HG02678 (cell line): ENCODE results near the gene TEX29.

Experiments
- ATAC-seq: cut with Tn5 transposase; IDR thresholded peaks from one replicate; pipeline ENCODE4 v1.9.1; 2021; ENCODE audit warnings: mild to moderate bottlenecking, moderate library complexity; ENCODE audit not compliant: unreplicated experiment

The TEX29 gene

DNA sequence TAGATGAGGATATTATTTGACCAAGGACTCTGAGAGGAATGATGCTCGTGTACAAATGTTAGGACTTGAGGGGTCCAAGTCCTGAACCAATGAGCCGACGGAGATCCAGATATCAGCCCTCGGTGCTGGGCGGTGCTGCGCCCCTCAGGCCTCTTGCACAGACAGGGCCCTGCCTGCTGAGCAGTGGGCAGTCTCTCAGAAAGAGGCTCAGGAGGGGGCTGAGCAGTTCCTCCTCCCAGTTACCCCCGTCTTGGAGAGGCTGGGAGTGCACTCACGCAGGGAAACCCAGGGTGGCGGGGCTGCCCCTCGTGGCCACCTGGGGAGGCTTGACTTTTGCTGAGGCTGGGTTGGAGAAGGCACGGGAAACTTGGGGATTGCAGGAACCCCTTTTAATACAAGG lies 18.4 kb downstream of the TEX29 start:
- no peak for ATAC-seq

- ATAC-seq, result no peak
Measured at GRCh38 chr13:111339366-111340143, 19.1 kb downstream of the TEX29 start.

- no peak for ATAC-seq
Measured at GRCh38 chr13:111341886-111342285, 21.4 kb downstream of the TEX29 start.

DNA sequence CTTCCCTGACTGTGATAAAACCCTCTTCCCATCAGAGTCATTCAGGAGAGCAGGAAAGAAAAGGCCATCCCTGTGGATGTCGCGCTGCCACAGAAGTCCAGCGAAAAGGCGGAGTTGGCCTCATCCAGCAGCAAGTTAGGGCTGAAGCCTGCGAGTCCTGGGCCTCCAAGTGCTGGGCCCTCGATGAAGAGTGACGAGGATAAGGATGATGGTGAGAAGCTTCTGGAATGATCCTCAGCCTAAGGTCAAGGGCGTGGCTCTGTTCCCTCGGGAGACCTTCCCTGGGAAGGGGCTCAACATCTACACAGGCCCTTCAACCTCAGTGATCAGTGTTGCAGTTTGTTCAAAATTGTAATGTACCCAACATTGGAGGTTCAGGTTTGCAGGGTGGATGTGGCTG lies 22.3 kb downstream of the TEX29 start:
- no peak for ATAC-seq

DNA sequence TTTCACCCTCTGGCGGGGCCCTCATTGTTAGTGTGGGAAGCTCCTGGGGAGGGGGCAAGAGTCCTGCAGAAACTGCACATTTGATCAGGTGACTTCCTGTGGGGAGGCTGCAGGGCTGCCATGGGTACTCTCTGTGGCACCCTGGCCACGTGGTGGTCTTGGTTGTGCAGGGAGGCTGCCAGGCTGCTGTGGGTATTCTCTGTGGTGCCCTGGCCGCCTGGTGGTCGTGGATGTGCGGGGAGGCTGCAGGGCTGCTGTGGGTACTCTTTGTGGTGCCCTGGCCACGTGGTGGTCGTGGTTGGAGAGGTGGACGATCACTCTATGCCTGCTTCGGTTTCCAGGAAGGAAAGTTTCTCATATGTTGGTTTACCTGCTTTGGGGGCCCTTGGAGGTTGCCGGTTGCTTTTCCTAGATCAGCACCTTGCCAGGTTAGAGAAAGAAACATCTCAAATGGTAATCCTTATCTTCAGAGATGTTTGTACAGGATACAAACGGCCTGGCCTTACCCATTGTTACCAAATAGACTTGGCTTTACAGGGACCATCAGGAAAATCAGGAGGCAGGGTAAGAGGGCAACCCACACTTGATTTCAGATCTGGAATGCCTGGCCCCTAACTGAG lies 22.9 kb downstream of the TEX29 start:
- ATAC-seq, result no peak

GRCh38 chr13:111344471-111345191 lies 24.2 kb downstream of the TEX29 start:
- no peak for ATAC-seq

GRCh38 chr13:111345682-111346081 lies 25.2 kb downstream of the TEX29 start:
- ATAC-seq, result no peak

GRCh38 chr13:111346101-111346680 lies 25.7 kb downstream of the TEX29 start:
- ATAC-seq, result no peak

DNA sequence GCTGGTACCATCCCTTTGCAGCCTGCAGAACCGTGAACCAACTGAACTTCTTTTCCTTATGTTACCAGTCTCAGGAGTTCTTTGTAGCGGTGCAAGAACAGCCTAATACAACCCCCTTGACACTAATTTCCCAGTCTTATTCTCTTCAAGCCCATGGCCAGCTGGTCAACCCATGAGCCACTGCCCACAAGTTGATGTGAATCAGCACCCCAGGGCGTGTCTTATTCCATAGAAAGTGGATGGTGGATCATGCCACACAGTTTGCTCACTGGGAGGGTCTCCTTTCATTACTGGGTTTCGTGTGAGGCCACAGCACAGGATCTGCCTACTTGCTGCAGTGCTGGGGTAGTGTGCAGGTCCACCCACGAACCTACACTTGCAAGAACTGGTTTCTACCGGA lies 27.0 kb downstream of the TEX29 start:
- no peak for ATAC-seq

- no peak for ATAC-seq
Measured at GRCh38 chr13:111353508-111353907, 33.1 kb downstream of the TEX29 start.

DNA sequence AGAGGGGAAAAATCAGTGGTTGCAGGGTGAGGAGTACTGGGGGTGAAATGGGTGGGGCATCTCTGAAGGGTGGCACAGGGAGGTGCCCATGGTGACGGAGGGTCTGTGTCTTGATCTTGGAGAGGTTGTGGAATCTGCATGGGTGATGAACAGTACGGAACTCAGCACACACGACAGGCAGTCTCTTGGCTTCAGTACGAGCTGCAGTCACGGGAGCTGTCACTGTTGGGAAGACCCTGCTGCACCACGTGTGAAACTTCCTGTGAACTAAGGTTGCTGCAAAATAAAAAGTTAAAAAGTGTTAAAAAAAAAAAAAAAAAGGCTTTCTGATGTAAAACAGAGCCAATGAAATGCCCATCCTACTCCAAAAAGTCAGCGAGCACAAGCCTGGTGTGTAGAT lies 34.3 kb downstream of the TEX29 start:
- no peak for ATAC-seq

GRCh38 chr13:111356795-111357194 lies 36.4 kb downstream of the TEX29 start:
- no peak for ATAC-seq

- ATAC-seq, result no peak
Measured at GRCh38 chr13:111359237-111359915, 38.9 kb downstream of the TEX29 start.

- no peak for ATAC-seq
Measured at GRCh38 chr13:111359930-111360329, 39.5 kb downstream of the TEX29 start.

DNA sequence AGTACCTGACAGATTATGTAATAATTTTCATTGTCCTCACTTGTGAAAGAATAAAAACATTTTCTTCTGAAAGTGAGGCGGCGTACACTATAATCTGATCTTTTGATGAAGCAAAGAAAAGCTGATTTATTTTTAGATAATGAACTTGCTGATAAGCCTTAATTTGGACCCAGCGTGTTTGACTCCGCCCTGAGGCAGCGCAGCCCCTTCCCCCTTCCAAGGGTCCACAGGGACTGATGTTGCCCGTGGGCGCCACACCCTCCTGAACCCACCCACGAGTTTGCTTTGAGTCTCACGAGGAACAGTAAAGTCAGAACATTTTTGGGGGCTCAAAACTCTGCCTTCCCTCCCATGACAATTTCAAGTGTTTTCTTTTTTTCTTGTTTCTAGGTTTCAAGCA lies 40.0 kb downstream of the TEX29 start:
- ATAC-seq, result no peak

DNA sequence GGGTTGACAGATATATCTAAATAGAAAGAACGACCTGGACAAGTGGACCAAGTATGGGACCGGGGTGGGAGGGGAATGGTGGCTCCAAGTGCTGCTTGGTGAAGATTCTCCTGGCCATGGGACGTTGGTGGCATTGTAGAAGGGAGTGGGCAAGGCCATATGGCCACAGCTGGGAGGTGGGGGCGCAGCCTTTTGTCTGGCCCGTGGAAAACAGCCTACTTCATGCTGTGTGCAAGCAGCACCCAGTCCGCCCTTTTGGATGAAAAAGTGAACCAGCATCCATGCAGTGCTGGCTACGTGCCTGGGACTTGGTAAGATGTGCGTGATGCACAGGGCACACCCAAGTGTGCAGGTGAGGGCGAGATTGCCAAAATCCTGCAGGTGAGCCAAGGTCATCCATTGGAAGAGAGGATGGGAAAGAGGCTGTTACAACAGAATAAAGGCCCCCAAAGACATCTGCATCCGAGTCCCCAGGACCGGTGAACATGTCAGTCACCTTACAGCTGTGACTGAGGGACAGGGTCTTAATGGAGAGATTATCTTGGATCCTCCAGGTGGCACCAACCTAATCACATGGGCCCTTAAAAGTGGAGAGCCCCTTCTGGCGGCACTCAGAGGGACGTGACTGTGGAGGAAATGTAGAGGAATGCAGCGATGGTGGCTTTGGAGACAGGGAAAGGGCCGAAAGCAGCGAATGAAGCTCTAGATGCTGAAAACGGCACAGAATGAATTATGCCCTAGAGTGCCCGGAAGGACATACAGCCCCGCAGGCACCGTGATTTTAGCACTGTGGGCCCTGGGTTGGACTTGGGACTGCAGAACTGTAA lies 40.8 kb downstream of the TEX29 start:
- ATAC-seq, result no peak

GRCh38 chr13:111361873-111362648 lies 41.6 kb downstream of the TEX29 start:
- no peak for ATAC-seq

DNA sequence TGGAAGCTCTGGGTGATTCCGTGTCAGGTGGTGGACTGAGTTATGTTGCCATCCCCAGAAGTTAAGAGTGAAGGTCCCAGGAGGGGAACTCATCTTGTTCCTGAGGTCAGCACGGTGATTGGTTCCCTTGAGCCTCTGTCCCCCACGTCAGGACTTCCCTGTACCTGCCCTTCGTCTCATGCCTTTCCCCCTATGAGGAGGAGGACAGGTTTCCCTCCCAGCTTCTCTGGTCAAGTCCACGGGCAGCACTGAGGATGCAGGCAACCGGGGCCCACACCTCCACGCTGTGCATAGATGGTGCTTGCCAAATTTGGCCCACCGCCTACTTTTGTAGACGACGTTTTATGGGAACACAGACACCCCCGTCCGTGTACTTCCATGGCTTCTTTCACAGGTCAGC lies 42.7 kb downstream of the TEX29 start:
- ATAC-seq, result no peak

DNA sequence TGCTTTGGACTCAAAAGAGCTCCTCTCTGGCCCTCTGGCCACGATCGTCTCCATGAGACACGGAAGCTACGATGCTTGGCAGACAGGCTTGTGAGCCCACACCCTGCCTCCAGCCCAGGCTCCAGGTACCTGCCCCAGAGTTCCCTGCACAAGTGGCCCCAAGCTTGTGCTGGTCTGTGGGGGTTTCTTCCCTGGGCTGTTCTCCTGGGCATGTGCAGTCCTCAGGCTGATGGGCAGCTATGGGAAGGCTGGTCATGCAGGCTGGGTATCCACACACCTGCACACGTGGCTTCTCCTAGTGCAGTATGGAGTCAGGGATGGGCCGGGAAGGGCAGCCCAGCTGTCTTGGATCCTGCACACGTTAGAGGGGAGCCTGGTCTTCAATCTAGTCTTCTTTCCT lies 43.1 kb downstream of the TEX29 start:
- ATAC-seq, result no peak
